ENCODE results near the gene LRBA.

The LRBA gene

GRCh38 chr4:150725957-150726523, 289.0 kb downstream of the LRBA start:
- no peak for DNase-seq (ENCODE audit: low read depth)

GRCh38 chr4:150723727-150724411, 291.2 kb downstream of the LRBA start:
- no peak for DNase-seq (ENCODE audit: low read depth)

GRCh38 chr4:150722908-150723362, 292.1 kb downstream of the LRBA start:
- DNase-seq (ENCODE audit: low read depth) = peak; percentile 21

- no peak for DNase-seq (ENCODE audit: low read depth)
These were observed 294.0 kb downstream of the LRBA start for GRCh38 chr4:150720973-150721518.

GRCh38 chr4:150717952-150718351, 297.1 kb downstream of the LRBA start:
- peak; percentile 17 for DNase-seq (ENCODE audit: low read depth)

GRCh38 chr4:150714462-150715438, 300.3 kb downstream of the LRBA start:
- no peak for DNase-seq (ENCODE audit: low read depth)

GRCh38 chr4:150713251-150713650, 301.8 kb downstream of the LRBA start:
- no peak for DNase-seq (ENCODE audit: low read depth)

- no peak for DNase-seq (ENCODE audit: low read depth)
These were observed 304.2 kb downstream of the LRBA start for GRCh38 chr4:150710770-150711375.

GRCh38 chr4:150708004-150708403, 307.1 kb downstream of the LRBA start:
- DNase-seq (ENCODE audit: low read depth) = no peak

GRCh38 chr4:150699599-150699998, 315.5 kb downstream of the LRBA start:
- no peak for DNase-seq (ENCODE audit: low read depth)

- DNase-seq (ENCODE audit: low read depth) = no peak
These were observed 319.9 kb downstream of the LRBA start for GRCh38 chr4:150695162-150695561.

- DNase-seq (ENCODE audit: low read depth) = no peak
These were observed 320.6 kb downstream of the LRBA start for GRCh38 chr4:150694438-150694837.

GRCh38 chr4:150683775-150684350, 331.2 kb downstream of the LRBA start:
- no peak for DNase-seq (ENCODE audit: low read depth)

GRCh38 chr4:150682126-150682525, 333.0 kb downstream of the LRBA start:
- no peak for DNase-seq (ENCODE audit: low read depth)

- DNase-seq (ENCODE audit: low read depth) = peak; percentile 12
These were observed 334.0 kb downstream of the LRBA start for GRCh38 chr4:150681063-150681462.

GRCh38 chr4:150680651-150681050, 334.4 kb downstream of the LRBA start:
- no peak for DNase-seq (ENCODE audit: low read depth)

- DNase-seq (ENCODE audit: low read depth) = peak; percentile 11
These were observed 335.2 kb downstream of the LRBA start for GRCh38 chr4:150679765-150680343.

- DNase-seq (ENCODE audit: low read depth) = no peak
These were observed 335.9 kb downstream of the LRBA start for GRCh38 chr4:150679018-150679764.

GRCh38 chr4:150673793-150674192, 341.3 kb downstream of the LRBA start:
- no peak for DNase-seq (ENCODE audit: low read depth)

GRCh38 chr4:150668824-150669223, 346.3 kb downstream of the LRBA start:
- DNase-seq (ENCODE audit: low read depth) = no peak

All from amniotic epithelial cell (primary cell).